SU-DHL-6 (cell line): ENCODE data around the gene GAMT.

Experiments used
- H2AFZ ChIP-seq: fragments of 200-600 bp; sonication (generic); 2 replicates; pipeline ENCODE4 v1.6.1; 2014; ENCODE audit warnings: low read depth, mild to moderate bottlenecking, moderate library complexity, mixed read lengths, antibody characterized with exemption, low read length; ENCODE audit not compliant: severe bottlenecking
- H3F3A ChIP-seq: fragments of 200-600 bp; shearing (Covaris generic); 2 replicates; pipeline ENCODE4 v1.6.0; 2016; ENCODE audit warnings: antibody characterized with exemption, mild to moderate bottlenecking; ENCODE audit not compliant: insufficient read depth
- H3K27ac ChIP-seq: fragments of 200-600 bp; sonication (generic); 2 replicates; pipeline ENCODE4 v1.5.1; 2016; ENCODE audit warnings: low read depth, mild to moderate bottlenecking, low read length, moderate library complexity, mixed read lengths
- H3K27me3 ChIP-seq: fragments of 200-600 bp; sonication (generic), shearing (Covaris generic); 2 replicates; pipeline ENCODE4 v1.6.0; 2014; ENCODE audit warnings: mild to moderate bottlenecking, low read length
- H3K36me3 ChIP-seq: fragments of 200-600 bp; sonication (generic); 2 replicates; pipeline ENCODE4 v1.6.1; 2014; ENCODE audit warnings: mild to moderate bottlenecking, low read length, mixed read lengths
- H3K4me2 ChIP-seq: fragments of 300-600, 200-600 bp; shearing (Covaris generic), sonication (generic); 2 replicates; pipeline ENCODE4 v1.6.0; 2014; ENCODE audit warnings: low read length, low read depth, mild to moderate bottlenecking; ENCODE audit not compliant: poor library complexity, severe bottlenecking
- H3K4me3 ChIP-seq: fragments of 200-600 bp; sonication (generic); 2 replicates; pipeline ENCODE4 v1.5.1; 2014; ENCODE audit warnings: antibody characterized with exemption, low read length, mild to moderate bottlenecking, mixed read lengths; ENCODE audit not compliant: insufficient read depth, poor library complexity, severe bottlenecking
- H3K79me2 ChIP-seq: fragments of 200-600 bp; sonication (generic); 2 replicates; pipeline ENCODE4 v1.6.1; 2014; ENCODE audit warnings: mild to moderate bottlenecking, low read length, moderate library complexity; ENCODE audit not compliant: insufficient read depth
- H3K9ac ChIP-seq: fragments of 200-600 bp; sonication (generic); 2 replicates; pipeline ENCODE4 v1.7.0; 2014; ENCODE audit warnings: mild to moderate bottlenecking, low read length
- H3K9me2 ChIP-seq: fragments of 200-600 bp; sonication (generic); replicated peaks from 2 replicates; pipeline ENCODE4 v1.6.1; 2014; ENCODE audit warnings: low read length; ENCODE audit not compliant: insufficient read depth
- H3K9me3 ChIP-seq: fragments of 200-600 bp; sonication (generic); 2 replicates; pipeline ENCODE4 v1.6.1; 2014; ENCODE audit warnings: low read length, mixed read lengths; ENCODE audit not compliant: insufficient read depth
- H4K20me1 ChIP-seq: fragments of 200-600 bp; sonication (generic); 2 replicates; pipeline ENCODE4 v1.6.1; 2014; ENCODE audit warnings: low read depth, mild to moderate bottlenecking, antibody characterized with exemption, low read length, moderate library complexity, mixed read lengths
- CTCF ChIP-seq: fragments of 200-600 bp; sonication (generic); IDR thresholded peaks from one replicate; pipeline ENCODE4 v1.5.1; 2017; ENCODE audit warnings: antibody characterized with exemption, mild to moderate bottlenecking, low read length, moderate library complexity; ENCODE audit not compliant: insufficient read depth, poor library complexity, severe bottlenecking
- EZH2phosphoT487 ChIP-seq: fragments of 200-600 bp; sonication (generic), shearing (Covaris generic); conservative IDR thresholded peaks from 2 replicates; pipeline ENCODE4 v1.6.1; 2018; ENCODE audit warnings: mild to moderate bottlenecking, antibody characterized with exemption, low read length, moderate library complexity, mixed read lengths

GAMT gene

GRCh38 chr19:1388637-1389026, 12.7 kb downstream of the GAMT start:
- Histone ChIP-seq H3K9ac (no peak overlapping the region), H4K20me1 (no peaks in the 10 kb centered on the region), H3K9me3 (no peaks in the 10 kb centered on the region), H3F3A (no peaks in the 10 kb centered on the region), H2AFZ (no peak overlapping the region), H3K27me3 (no peaks in the 10 kb centered on the region), H3K27ac (no peak overlapping the region), H3K4me2 (no peak overlapping the region), H3K36me3 (no peaks in the 10 kb centered on the region), H3K79me2 (peaks cover 13% of the 10 kb centered on the region), H3K4me3 (no peak overlapping the region), H3K9me2 (no peaks in the 10 kb centered on the region)
- no peak for TF ChIP-seq CTCF
- TF ChIP-seq EZH2phosphoT487, result no peak

- H4K20me1 ChIP-seq, result no peaks in the 10 kb centered on the region
- no peaks in the 10 kb centered on the region for H3K27me3 ChIP-seq
- no peaks in the 10 kb centered on the region for H3K36me3 ChIP-seq
- H3K9me3 ChIP-seq, result no peaks in the 10 kb centered on the region
- H2AFZ ChIP-seq, result no peak overlapping the region
- no peak overlapping the region for H3K9ac ChIP-seq
- H3K4me3 ChIP-seq, result no peak overlapping the region
- H3F3A ChIP-seq, result no peaks in the 10 kb centered on the region
- no peak overlapping the region for H3K4me2 ChIP-seq
- peaks cover 13% of the 10 kb centered on the region for H3K79me2 ChIP-seq
- H3K9me2 ChIP-seq, result no peaks in the 10 kb centered on the region
- no peak overlapping the region for H3K27ac ChIP-seq
- TF ChIP-seq EZH2phosphoT487 (no peak), CTCF (no peak)
These were observed 13.4 kb downstream of the GAMT start for GRCh38 chr19:1387684-1388636.

GRCh38 chr19:1386945-1387683, 14.2 kb downstream of the GAMT start:
- H2AFZ ChIP-seq, result no peak overlapping the region
- no peak overlapping the region for H3K4me2 ChIP-seq
- H3K27ac ChIP-seq, result no peak overlapping the region
- no peaks in the 10 kb centered on the region for H3K27me3 ChIP-seq
- no peaks in the 10 kb centered on the region for H3F3A ChIP-seq
- no peaks in the 10 kb centered on the region for H4K20me1 ChIP-seq
- no peaks in the 10 kb centered on the region for H3K9me3 ChIP-seq
- H3K9me2 ChIP-seq, result no peaks in the 10 kb centered on the region
- no peaks in the 10 kb centered on the region for H3K36me3 ChIP-seq
- H3K4me3 ChIP-seq, result no peak overlapping the region
- H3K79me2 ChIP-seq, result peaks cover 13% of the 10 kb centered on the region
- H3K9ac ChIP-seq, result no peak overlapping the region
- TF ChIP-seq CTCF (no peak), EZH2phosphoT487 (no peak)
